HG02642 (cell line): ENCODE data around the gene RNF8.
"Not testable (repeated sequence)": the region's sequence is repeated elsewhere in the genome, so short reads cannot be mapped to it uniquely, and the experiment has no call there.

ENCODE experiments used
- ATAC-seq: cut with Tn5 transposase; IDR thresholded peaks from one replicate; pipeline ENCODE4 v1.9.1; 2021; ENCODE audit warnings: mild to moderate bottlenecking; ENCODE audit not compliant: unreplicated experiment, poor library complexity

RNF8 gene

DNA sequence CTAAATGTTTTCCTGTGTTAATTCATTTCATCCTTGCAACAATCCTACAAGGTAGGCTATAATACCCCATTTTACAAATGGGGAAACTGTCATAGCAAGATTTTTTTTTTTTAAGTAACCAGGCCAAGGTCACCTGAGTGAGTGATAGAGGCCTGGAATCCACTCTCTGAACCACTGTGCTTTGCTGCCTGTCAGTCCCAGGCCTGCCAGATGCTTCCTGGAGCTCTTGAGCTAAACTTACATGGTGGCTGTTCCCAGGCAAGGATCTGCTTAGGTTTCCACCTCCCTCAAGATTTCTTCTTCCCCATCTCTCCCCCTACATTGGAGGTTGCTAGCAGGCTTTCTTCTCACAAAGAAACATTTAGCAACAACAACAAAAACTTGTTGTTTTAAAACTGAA lies 32.7 kb upstream of the RNF8 start:
- ATAC-seq, result no peak

DNA sequence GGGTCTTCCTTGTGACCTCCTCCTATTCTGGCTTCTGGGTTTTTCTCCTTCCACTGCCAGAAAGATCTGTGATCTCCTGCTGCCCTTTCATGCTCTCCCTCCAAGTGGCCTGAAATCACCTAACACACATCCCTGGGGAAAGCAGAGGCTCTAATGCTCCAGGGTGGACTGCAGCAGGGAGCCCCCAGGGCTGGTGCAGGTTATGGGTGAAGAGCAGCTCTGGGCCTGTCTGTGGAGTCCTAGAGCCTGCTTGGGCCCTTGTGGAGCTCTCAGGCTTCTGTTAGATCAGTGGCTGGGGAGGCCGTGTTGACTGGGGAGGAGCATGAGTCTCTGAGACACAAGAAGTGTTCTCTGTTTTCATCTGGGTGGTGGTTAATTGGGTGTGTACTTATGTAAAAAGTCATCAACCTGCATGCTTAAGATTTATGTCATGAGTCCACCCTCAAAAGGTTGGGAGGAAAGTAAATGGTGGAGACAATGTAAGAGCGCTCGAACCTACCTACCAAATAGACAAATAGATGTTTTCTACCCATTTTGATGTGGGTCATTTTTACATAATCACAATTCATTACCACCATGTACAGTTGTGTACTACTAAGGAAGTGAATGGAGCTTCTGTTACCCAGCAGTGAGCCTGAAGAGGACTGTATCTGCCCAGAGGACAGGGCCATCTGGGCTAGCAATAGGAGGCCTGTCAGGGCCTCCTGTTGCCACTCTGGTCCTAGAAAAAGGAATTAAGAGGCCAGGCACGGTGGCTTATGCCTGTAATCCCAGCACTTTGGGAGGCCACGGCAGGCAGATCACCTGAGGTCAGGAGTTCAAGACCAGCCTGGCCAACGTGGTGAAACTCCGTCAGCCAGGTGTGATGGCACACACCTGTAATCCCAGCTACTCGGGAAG lies 32.0 kb upstream of the RNF8 start:
- no peak for ATAC-seq

DNA sequence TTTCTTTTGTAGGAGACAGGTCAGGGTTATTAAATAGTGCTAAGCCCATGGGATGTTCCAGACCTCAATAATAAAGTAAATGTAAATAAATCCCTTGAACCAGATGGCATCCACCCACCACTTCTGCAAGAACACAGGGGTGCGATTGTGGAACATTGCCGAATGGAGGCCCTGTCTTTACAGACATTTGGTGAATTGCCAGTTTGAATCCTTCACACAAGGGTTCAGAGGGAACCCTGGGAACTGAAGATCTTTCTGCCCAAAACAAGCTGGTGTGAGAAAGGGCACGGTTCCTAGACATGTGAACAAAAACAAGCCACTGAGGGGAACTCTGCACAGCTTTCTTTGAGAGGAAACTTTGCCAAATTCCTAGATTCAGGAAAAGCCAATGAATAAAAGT lies 30.2 kb upstream of the RNF8 start:
- ATAC-seq, result no peak

DNA sequence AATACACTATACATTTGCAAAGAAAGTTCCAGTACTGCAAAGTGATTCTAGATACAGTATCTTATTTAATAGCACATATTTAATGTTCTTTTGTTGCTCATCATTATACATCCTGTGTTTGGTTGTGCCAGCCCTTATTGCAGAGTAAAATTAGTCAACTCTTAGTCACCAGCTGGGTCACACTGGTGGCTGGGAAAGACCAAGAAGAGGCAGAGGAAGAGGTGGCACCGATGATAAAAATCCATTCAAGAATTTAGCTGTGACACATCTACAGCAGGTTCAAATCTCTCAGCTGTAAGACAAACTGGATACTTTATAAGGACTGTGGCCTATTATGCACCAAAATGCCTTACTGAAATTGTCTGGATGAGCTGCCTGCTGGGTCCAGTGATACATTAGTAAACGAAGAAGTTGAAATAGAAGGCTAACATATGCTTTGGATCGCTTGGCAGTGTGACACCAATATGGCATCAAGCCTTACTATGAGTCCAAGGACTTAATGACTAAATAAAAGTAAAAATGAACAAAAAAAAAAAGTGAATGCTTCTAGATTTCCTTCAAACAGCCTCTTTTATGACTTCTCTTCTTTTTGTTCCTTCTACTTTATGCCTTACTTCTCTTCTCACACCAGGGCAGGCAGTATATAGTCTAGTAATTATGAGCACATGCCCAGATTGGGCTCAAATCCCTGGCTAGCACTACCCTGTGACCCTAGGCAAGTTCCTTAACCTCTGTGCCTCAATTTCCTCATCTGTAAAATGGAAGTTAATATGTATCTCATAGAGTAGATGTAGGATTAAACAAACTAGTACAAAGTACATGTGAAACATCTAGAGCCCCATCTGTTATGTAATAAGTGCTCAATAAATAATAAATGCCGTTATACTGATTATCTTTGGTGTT lies 29.4 kb upstream of the RNF8 start:
- ATAC-seq, result no peak

DNA sequence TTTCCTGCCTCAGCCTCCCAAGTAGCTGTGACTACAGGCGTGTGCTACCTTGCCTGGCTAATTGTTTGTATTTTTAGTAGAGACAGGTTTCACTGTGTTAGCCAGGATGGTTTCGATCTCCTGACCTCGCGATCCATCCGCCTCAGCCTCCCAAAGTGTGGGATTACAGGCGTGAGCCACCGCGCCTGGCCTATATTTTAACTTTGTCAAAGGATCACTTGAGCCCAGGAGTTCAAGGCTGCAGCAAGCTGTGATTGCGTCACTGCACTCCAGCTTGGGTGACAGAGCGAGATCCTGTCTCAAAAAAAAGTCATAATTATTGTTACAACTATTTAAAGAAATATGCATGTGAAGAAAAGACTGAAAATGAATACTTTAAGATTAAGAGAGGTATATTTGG lies 23.4 kb upstream of the RNF8 start:
- not testable (repeated sequence) for ATAC-seq

DNA sequence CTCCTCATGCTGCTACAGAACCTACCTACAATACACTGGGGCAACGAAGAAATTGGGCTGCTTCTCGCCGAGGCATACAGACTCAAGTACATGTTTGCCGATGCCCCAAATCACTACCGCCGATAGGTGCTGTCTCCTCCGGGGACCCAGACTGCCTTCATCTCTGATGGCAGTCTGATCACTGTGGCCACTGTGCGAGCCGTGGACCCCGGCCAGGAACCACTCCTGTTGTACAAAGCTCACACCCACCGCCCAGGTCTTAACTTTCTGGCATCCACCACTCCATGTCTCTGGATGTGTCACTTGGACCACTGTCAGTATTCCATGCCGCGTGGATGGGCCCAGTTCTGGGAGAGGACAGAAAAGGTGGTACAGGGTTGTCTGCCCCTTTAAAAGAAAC lies 22.7 kb upstream of the RNF8 start:
- no peak for ATAC-seq

DNA sequence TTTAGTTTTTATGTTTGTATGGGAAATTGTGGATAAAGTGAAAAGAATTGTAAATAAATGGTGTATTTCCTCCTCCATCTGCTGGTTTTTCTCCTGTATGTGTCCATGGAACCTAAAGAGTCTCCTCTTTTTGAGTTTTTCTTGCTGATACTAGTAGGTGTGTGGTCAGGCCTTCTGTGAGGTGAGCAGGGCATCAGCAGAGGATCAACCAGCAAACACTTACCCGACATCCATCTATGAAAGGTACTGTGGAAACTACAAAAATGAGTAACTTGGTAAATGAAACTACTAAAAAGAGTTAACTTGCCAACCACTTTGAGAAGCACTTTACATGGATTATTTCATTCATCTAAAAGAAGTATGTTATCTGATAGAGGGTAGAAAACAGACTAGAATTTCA lies 20.9 kb upstream of the RNF8 start:
- no peak for ATAC-seq

DNA sequence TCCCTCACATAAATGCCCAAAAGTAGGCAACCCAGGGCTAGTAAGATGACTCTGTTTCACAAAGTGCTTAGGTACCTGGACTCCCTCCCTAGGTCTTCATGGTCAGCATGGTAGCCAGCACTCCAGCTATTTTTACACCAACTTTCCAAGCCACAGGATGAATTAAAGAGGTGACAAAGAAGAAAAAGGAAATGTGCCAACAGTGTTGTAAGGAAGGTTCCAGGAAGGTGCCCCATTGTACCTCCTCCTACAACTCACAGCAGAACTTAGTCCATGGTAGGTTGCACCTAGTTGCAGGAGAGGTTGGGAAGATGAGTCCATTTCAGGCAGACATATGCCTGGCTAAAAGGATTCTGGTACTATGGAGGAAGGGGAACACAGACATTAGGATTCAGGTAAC lies 19.7 kb upstream of the RNF8 start:
- ATAC-seq, result no peak

DNA sequence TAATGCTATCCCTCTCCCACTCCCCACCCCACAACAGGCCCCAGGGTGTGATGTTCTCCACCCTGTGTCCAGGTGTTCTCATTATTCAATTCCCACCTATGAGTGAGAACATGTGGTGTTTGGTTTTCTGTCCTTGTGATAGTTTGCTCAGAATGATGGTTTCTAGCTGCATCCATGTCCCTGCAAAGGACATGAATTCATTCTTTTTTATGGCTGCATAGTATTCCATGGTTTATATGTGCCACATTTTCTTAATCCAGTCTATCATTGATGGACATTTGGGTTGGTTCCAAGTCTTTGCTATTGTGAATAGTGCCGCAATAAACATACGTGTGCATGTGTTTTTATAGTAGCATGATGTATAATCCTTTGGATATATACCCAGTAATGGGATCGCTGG lies 15.5 kb upstream of the RNF8 start:
- not testable (repeated sequence) for ATAC-seq

DNA sequence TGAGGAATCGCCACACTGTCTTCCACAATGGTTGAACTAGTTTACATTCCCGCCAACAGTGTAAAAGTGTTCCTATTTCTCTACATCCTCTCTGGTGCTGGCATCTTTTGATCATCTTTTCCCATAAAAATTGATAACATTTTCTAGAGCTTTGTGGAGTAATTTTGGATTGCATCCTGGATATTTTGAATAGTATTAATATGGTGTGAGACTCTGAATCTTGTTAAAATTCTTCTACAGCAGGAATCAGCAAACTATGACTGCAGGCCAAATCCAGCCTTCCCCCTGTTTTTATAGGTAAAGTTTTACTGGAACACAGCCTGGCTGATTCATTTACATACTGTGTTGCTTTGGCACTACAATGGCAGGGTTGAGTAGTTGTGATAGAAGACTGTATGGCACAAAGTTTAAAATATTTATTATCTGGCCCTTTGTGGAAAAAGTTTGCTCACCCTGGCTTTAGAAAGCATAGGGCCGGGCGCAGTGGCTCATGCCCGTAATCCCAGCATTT lies 15.0 kb upstream of the RNF8 start:
- ATAC-seq, result no peak

DNA sequence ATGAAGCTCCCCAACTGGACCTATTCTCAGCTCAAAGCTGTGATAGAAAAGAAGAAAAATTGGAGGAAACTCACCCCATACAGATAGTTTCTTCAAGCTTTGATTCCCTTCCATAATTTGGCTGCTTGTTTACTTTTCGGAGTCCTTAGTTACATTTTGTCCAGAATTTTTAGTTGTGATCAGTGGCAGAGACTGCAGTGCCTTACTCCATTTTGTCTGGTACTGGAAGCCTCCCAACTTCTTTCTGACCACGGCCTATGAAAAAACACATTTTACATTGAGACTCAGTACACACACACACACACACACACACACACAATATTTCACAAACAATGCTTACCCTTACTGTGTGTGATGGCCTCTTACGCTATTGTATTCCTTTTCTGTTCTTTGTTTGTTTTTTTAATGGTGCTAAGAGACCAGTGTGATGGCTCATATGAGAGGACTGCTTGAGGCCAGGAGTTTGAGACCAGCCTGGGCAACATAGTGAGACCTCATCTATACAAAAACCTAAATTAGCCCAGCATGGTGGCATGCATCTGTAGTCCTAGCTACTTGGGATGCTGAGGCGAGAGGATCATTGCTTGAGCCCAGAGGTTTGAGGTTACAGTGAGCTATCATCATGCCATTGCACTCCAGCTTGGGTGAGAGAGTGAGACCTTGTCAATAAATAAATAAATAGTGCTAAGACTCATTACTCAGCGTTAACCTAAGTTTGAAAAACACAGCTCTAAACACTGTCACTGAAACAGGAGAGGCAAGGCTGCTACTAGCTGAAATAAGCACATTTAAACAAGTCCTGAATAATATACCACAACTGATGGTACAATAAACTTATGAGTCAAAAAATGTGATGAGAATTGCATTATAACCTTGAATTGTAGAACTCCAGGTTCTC lies 13.8 kb upstream of the RNF8 start:
- ATAC-seq, result no peak

DNA sequence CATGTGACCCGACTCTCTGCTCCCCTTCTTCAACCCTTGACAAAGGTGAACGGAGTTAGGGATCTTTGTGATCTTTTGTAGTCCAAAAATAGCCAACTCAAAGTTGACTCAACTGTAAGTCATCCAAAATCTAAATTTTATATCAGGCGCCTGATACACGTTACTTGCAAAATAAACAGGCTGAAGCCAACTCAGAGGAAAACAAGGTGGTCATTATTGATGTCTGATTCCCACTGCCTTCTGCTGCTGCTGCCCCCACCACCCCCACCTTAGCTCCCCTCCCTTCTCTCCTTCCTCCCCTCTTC lies 13.2 kb upstream of the RNF8 start:
- ATAC-seq, result no peak

DNA sequence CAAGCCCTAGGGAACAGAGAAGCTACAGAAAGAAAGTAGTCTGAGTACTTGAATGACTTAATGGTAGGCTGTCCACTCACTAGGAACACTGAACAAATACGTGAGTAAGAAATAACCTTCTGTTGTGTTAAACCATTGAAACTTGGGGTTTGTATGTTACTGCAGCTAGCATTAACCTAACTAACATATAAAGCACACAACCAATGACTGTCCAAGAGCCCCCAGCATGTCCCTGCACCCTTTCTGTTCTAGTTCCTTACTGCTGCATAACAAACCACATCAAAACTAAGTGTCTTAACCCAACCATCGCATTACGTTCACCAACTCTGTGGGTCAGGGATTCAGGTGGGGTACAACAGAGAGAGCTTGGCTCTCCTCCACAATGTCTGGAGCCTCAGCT lies 10.5 kb upstream of the RNF8 start:
- ATAC-seq, result no peak

DNA sequence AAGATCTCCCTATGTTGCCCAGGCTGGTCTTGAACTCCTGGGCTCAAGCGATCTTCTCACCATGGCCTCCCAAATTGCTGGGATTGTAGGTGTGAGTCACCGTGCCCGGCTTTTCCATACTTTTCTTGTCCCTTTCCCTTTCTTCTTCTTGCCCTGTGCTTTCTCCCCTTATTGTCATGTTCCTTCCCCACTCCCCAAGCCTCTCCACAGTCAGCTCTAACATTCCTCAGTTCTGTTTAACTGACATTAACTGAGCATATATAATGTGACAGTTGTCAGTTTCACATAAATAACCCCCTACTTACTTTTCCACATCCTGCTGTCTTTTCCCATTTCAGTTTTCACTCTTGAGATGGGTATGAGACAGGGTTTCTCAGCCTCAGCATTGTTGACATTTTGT lies 9.5 kb upstream of the RNF8 start:
- ATAC-seq, result no peak

DNA sequence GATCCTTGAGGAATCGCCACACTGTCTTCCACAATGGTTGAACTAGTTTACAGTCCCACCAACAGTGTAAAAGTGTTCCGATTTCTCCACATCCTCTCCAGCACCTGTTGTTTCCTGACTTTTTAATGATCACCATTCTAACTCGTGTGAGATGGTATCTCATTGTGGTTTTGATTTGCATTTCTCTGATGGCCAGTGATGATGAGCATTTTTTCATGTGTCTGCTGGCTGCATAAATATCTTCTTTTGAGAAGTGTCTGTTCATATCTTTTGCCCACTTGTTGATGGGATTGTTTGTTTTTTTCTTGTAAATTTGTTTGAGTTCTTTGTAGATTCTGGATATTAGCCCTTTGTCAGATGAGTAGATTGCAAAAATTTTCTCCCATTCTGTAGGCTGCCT lies 8.0 kb upstream of the RNF8 start:
- not testable (repeated sequence) for ATAC-seq

DNA sequence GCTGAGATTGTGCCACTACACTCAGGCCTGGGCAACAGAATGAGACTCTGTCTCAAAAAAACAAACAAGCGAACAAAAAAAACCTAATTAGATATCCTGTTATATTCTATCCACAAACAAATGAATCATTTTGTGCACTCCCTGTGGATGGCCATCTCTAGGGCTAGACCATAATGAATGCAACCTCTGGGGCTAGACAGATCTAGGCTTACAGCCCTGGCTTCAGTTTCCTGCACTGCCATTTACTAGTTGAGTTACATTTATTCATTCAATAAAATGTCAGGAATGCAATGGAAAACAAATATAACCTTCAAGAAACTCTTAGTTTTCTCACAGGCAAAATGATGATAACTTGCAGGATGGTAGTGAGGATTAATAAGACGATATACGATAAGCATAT lies 6.6 kb upstream of the RNF8 start:
- no peak for ATAC-seq

DNA sequence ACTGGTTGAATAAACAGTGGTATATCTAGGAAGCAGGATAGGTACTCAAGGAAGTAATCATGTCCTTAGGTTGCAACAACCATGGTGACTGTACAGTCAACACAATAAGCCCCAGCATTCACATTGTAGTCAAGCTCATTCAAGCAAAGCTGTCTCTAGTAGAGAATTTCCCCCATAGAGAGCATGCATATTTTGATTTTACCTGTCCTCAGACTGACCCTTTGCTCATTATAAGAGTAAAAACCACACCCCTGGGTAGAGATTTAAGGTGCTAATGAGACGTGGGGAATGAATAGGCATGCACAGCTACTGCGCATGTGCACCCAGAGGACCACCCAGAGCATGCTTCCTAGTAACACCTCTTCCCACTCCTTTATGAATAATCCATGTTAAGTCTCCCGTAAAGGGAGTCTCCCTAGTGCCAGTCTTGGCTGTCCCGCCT lies 6.1 kb upstream of the RNF8 start:
- no peak for ATAC-seq

DNA sequence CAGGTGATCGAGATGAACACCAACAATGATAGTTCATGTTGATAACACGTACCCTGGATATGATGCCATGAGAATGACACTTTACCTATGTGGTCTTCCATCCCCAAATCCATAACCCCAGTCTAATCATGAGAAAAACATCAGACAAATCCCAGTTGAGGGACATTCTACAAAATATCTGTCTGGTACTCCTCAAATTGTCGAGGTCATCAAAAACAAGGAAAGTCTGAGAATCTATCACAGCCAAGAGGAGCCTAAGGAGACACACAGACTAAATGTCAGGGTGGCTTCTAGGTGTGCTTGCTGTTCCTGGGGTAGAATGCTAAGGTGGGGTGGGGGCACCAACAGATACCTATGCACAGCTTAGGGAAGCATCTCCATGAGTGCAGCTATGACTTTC lies 2.8 kb upstream of the RNF8 start:
- ATAC-seq, result no peak

DNA sequence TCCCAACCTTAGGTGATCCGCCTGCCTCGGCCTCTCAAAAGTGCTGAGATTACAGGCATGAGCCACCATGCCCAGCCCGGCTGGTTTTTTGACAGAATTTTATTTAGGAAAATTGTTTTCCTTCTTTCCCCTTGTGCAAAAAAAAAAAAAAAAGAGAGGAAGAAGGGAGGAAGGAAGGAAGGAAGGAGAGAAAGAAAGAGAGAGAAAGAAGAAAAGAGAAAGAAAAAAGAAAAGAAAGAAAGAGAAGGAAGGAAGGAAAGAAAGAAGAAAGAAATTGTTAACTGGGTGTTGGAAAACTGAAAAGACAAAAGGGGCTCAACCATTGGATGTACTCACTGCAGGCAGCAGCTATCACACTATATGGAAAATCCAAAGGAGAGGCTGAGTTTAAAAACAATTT lies 1.4 kb upstream of the RNF8 start:
- ATAC-seq, result no peak
